ENCODE data around the gene CPNE4.
"Not testable (repeated sequence)": the region's sequence is repeated elsewhere in the genome, so short reads cannot be mapped to it uniquely, and the experiment has no call there.

The CPNE4 gene

DNA sequence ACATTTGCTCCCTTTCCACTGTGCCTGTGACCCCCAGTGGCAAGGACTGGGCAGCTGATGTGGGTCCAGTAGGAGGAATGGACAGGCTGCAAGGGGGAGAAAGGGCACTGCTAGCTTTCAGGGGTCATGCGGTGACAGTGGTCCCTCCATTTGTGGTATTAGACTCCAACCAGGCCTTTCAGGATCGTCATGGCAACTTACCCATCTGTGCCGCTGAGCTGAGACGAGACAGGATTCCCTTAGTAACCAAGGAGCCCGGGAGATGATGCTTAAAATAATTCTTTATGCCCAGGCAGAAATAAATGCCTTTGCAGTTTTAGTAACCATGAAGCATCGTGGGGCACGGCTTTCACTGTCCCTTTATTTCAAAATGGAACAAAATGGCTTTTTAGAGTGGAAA, 516.1 kb downstream of the CPNE4 start:
- DNase-seq: no peak

DNA sequence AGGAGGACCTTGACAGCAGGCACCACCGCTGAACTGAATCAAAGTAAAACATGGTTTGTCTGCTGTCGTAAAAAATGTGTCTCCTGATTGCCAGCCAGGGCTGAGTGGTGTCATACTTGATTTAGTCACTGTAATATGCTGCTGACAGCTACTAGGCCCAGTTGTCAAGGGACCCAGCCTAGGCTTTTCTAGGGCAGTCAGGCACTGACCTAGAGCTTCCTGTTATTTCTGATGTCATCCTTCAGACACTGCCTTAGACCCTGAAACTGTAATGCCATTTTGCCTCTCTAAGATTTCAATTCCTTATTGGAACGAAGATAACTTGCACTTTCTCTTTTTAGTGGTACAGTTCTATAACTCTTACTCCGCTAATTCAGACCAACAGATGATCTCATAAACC, 529.4 kb downstream of the CPNE4 start:
- DNase-seq: peak; percentile 68

DNA sequence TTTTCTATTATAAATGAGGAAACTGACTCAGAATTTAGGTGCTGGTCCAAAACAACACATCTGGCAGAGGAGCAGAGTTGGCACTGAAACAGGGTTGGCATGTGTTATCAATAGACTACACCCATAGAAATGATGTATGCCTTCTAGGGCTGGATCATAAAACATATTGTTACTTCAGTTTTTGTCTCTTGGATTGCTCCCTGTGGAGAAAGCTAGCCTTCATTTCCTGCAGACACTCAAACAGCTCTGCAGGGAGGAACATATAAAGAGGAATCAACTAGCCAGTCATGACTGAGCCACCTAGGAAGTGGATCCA, 531.5 kb downstream of the CPNE4 start:
- DNase-seq: peak; percentile 9

DNA sequence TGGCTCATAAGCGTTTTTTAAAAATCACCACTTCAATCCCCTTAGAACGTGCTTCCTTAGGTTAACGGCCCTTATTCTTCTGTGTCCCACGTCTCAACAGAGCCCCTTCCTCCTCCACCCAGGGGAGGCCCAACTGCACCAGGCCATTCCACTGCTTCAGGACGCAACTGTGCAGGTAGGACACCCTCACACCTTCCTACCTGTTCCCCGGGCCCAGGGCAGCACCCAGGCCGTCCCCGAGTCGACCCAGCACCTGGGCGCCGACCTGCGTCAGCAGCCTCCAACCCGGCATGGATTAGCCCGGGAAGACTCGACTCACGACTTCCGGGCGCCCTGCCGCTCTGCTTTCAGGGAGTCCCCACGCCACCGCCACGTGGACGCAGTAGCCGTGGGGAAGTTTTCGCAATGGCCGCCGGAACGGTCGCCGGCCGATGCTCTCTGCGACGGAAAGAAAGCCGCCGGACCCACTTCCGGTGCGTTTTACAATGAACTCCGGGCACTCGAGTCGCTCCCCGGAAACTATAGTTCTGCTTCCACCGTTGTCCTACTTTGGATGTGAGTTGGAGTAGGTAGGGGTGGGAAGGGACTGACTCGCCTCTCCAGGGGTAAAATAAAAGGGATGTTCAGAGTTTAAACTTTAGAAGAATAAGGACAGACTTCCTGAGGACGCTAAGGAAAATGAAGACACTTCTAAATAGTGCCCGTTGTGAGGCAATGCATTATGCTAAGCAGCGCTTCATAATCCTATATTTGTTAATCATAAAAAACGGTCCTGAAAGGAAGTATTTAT, 532.1 kb downstream of the CPNE4 start, which contains the start of gene MRPL3:
MRPL3 (minus strand) TSS at position 442 of the 790 bp plus-strand sequence; CDS start at position 292, 150 bp downstream.
- peak; percentile 95 for DNase-seq

DNA sequence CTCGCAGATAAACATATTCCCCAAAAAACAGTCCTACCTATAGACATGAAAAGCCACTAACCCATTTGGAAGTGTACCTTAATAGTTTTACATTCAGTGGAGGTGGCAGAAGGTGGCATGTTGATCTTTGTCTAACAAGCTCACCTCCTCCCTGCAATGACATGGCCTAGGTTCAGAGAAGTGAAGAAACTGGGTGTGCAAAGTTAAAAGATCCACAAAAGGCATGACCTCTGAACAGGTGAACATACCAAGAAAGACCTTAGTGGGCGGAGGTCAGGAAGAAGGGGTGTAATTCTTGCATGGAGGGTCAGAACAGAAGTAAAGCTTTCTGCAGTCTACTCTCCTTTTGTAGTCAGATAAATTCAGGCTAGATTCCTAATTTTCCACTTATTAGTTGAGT, 532.9 kb downstream of the CPNE4 start:
- no peak for DNase-seq

DNA sequence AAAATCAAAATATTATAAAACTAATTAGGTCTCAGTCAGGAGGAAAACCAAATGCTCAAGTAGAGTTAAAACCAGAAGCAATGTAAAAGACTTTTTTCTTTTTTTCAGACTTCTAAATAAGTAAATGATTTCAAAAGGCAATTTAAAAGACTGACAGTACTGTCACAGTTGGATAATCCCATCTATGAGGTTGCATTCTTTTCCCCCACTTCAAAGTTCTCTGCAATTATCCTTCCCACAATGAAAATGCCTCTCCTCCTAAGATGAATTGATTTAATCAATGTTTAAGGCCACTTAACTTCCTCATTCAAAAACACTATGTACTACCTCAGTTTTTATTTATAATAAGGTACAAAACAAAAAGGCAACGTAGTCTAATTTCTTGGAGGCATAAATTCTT, 540.1 kb downstream of the CPNE4 start:
- DNase-seq: no peak

DNA sequence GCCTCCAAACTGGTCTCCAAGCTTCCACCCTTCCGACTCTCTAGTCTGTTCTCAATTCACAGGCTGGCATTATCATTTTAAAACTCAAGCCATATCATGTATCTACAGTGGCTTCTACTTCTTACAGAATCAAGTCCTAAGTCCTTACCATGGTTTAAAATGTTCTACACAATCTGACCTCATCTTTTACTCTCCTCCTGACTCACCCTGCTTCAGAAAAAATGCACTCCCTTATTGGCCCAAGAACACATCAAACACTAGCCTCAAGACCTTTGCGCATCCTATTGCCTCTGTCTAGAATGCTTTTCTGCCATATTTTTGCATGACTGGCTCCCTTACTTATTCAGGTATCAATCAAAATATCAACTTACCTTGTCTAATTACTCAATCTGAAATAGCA, 543.0 kb downstream of the CPNE4 start:
- no peak for DNase-seq

DNA sequence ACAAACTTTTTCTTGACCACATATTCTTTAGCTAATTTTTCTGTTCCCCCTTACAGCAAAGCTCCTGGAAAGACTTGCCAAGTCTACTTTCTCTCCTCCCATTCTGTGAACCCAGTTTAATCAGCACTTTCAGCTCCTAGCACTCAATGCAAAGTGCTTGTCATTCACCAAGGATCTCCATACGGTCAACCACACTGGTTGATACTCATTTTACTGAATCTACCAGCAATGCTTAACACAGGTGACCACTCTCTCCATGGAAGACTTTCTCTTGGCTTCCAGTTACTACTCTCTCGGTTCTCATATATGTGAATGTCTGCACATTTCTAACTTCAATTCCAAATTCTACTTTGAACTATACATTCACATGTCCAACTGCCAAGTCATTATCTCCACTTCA, 543.7 kb downstream of the CPNE4 start:
- no peak for DNase-seq

DNA sequence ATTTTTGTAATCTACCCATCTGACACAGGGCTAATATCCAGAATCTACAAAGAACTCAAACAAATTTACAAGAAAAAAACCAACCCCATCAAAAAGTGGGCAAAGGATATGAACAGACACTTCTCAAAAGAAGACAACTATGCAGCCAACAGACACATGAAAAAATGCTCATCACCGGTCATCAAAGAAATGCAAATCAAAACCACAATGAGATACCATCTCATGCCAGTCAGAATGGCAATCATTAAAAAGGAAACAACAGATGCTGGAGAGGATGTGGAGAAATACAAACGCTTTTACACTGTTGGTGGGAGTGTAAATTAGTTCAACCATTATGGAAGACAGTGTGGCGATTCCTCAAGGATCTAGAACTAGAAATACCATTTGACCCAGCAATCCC, 548.3 kb downstream of the CPNE4 start:
- DNase-seq: not testable (repeated sequence)

DNA sequence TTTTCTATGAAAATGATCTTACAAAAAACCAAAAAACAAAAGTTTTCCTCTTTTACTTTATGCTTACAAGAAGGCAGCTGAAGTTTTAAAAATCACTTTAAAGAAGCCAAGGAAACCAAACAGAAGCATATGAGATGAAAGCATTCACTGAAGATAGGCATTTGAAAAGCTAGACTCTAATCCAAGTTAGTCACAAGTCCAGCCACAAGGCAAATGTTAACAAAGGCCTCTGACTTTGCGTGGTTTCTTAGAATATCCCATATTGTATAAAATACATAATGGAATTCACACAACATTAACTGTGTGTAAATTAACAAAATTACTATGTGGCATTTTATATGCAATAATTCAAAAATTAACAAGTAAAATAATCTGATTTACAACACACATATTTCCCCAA, 549.7 kb downstream of the CPNE4 start:
- DNase-seq: no peak

DNA sequence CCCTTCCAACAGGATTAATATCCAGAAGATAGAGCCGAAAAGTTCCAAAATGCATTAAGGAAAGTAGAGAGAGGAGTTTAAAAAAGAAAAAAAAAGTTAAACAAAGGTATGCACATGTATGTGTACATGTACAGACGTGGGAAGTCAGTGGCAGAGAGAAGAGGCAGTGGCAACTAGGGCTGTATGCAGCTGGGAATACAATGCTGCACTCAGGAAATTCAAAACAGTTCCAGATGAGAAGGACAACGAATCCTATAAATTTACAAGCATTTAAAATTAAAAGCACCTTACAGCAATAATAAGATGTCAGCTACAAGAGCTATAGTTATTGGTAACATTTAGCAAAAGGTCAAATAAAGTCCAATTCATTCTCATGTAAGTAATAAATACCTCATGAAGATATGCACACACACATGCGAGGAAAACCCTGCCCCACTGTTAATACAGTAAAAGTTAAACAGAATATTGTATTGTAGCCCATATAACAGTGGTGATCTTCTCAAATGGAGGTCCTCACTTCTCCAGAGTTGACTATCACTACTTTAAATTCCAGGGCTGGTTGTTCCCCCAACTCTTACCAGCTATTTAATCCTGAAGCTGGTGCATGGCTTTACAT, 550.2 kb downstream of the CPNE4 start:
- no peak for DNase-seq
